Naive thymus-derived CD4-positive, alpha-beta T cell (primary cell): ENCODE measurements around the gene ANKRD36B. TPM values are rescaled to one million over a fixed set of nuclear protein-coding genes. Genes with fewer than 3 reads are reported as not detected.
A peak's percentile ranks its signal among the peaks of the same experiment; 100 is the strongest.
"Not testable (repeated sequence)": the region's sequence is repeated elsewhere in the genome, so short reads cannot be mapped to it uniquely, and the experiment has no call there.

ENCODE experiments used
- ATAC-seq: fragments of 150-1000 bp; cut with Tn5 transposase; 2 replicates; pipeline ENCODE4 v1.10.0; 2021; ENCODE audit warnings: mild to moderate bottlenecking, moderate library complexity
- CTCF ChIA-PET: fragments of 350-600 bp; sonication (Branson Sonifier 250); formaldehyde crosslinking; loops from one replicate; lab custom pipeline; 2021; ENCODE audit warnings: antibody characterized with exemption; lab: Charles Lee
- POLR2A ChIA-PET: fragments of 350-600 bp; sonication (Branson Sonifier 250); formaldehyde crosslinking; loops from one replicate; lab custom pipeline; 2021; ENCODE audit warnings: antibody characterized with exemption, inconsistent platforms; lab: Charles Lee
- DNase-seq, 9 donors: peaks; one replicate each; pipeline versions ENCODE4 v3.0.0 to v3.0.0-alpha.2; 2020 to 2022; ENCODE audit warnings: mixed read lengths in 1 of 9
- H3K27ac ChIP-seq: one replicate; pipeline ENCODE4 v1.7.0; 2013; ENCODE audit warnings: mild to moderate bottlenecking, low read depth, low read length, moderate library complexity
- H3K27me3 ChIP-seq, 2 donors: one replicate each; pipeline ENCODE4 v1.7.0; 2013; ENCODE audit warnings: low read length in 2 of 2, mild to moderate bottlenecking in 2 of 2, moderate library complexity in 2 of 2; ENCODE audit not compliant: control insufficient read depth in 2 of 2, insufficient read depth in 2 of 2
- H3K36me3 ChIP-seq, 3 experiments: 1 replicate in 2 of 3; 2 replicates in 1 of 3; pipeline ENCODE4 v1.7.0; 2013; ENCODE audit warnings: low read length in 3 of 3, mild to moderate bottlenecking in 3 of 3, moderate library complexity in 1 of 3; ENCODE audit not compliant: insufficient read depth in 3 of 3, control insufficient read depth in 2 of 3
- H3K4me1 ChIP-seq, 2 donors: one replicate each; pipeline ENCODE4 v1.7.0; 2013; ENCODE audit warnings: low read length in 2 of 2, mild to moderate bottlenecking in 2 of 2, moderate library complexity in 1 of 2; ENCODE audit not compliant: control insufficient read depth in 2 of 2, insufficient read depth in 2 of 2
- H3K4me3 ChIP-seq: 2 replicates; pipeline ENCODE4 v1.7.0; 2013; ENCODE audit warnings: mild to moderate bottlenecking, low read length
- H3K9me3 ChIP-seq, 3 experiments: 1 replicate in 2 of 3; 2 replicates in 1 of 3; pipeline ENCODE4 v1.7.0; 2013; ENCODE audit warnings: low read length in 3 of 3; ENCODE audit not compliant: control insufficient read depth in 2 of 3
- H3K27ac Mint-ChIP-seq, 9 donors: one replicate each; pipeline ENCODE4 v1.8.0; 2020 to 2022; ENCODE audit warnings: mixed read lengths in 9 of 9, mild to moderate bottlenecking in 8 of 9, moderate library complexity in 5 of 9, inconsistent platforms in 2 of 9
- H3K27me3 Mint-ChIP-seq, 5 donors: one replicate each; pipeline ENCODE4 v1.8.0; 2021 to 2022; ENCODE audit warnings: mixed read lengths in 5 of 5, mild to moderate bottlenecking in 1 of 5
- H3K36me3 Mint-ChIP-seq, 5 donors: one replicate each; pipeline ENCODE4 v1.8.0; 2020 to 2022; ENCODE audit warnings: mixed read lengths in 5 of 5, mild to moderate bottlenecking in 3 of 5, inconsistent platforms in 1 of 5
- H3K4me1 Mint-ChIP-seq, 7 donors: one replicate each; pipeline ENCODE4 v1.8.0; 2020 to 2022; ENCODE audit warnings: mixed read lengths in 7 of 7, mild to moderate bottlenecking in 3 of 7, inconsistent platforms in 1 of 7
- H3K4me3 Mint-ChIP-seq, 10 donors: one replicate each; pipeline ENCODE4 v1.8.0; 2020 to 2022; ENCODE audit warnings: mild to moderate bottlenecking in 10 of 10, mixed read lengths in 10 of 10, moderate library complexity in 6 of 10, inconsistent platforms in 2 of 10
- H3K9me3 Mint-ChIP-seq, 11 donors: one replicate each; pipeline ENCODE4 v1.8.0; 2020 to 2022; ENCODE audit warnings: mixed read lengths in 11 of 11, mild to moderate bottlenecking in 4 of 11, inconsistent platforms in 1 of 11, moderate library complexity in 1 of 11
- intact Hi-C, 2 donors: fragments of 100-400 bp; cut with micrococcal nuclease; formaldehyde crosslinking; loops; one replicate each; pipeline ENCODE4 v1.15.1; 2023
- polyA plus RNA-seq, 2 donors: library from polyadenylated mRNA; unstranded; fragments of 300-500 nt; fragmentation: Illumina TruSeq; gene quantifications; one replicate each; pipeline ENCODE4 v1.2.3, GENCODE V29; 2021
- total RNA-seq, 6 experiments: library from RNA in 5 of 6; stranded (reverse) in 5 of 6; gene quantifications; 1 replicate in 5 of 6; 2 replicates in 1 of 6; pipeline ENCODE4 v1.2.3 and lab custom pipeline; 2021 to 2026

ANKRD36B gene
- 10 to 100 TPM; 51.2 to 81.3 (median 70.8) TPM for total RNA-seq
- 10 to 100 TPM; 17.1 to 21.9 TPM for polyA plus RNA-seq
- total RNA-seq (lab: John Stamatoyannopoulos, UW): 86.8 reads per million, percentile 82 among the genes with 10 or more reads in this experiment

GRCh38 chr2:97589598-97590510 is at the start of gene ANKRD36B:
TSS of gene ANKRD36B (minus strand) at chr2:97589877. CDS start at chr2:97589685, 192 bp downstream.
- H3K27me3 Mint-ChIP-seq: peaks cover 0 to 24% (median 0%) of the 10 kb centered on the region in 5 donors
- H3K36me3 Mint-ChIP-seq, H3K27me3 ChIP-seq, H3K9me3 Mint-ChIP-seq, H3K4me1 Mint-ChIP-seq, H3K9me3 ChIP-seq, H3K4me1 ChIP-seq, H3K36me3 ChIP-seq: not testable (repeated sequence)
- Histone ChIP-seq H3K27ac (peak within 1 kb of the TSS; percentile 87), H3K4me3 (peak within 1 kb of the TSS; percentile 61)
- ChIA-PET POLR2A (interaction anchor here (1.6 to 2.9 kb wide), 5 partner anchors 56 to 124 kb away, joined by 5 to 29 read pairs (median 7); partner anchors contain the start of genes ACTR1B, COX5B and ZAP70), CTCF (interaction anchor here (1.0 to 3.0 kb wide), 7 partner anchors 11 to 122 kb away, joined by 3 to 72 read pairs (median 5); partner anchors contain the start of gene ACTR1B)
- peak; percentile 32 to 83 (median 72) for DNase-seq
- intact Hi-C loops: loop anchor here (1.0 kb wide), 4 partner anchors 55 to 158 kb away; partner anchors contain the start of gene ACTR1B (in 2 of the 2)
- H3K27ac Mint-ChIP-seq: peak within 1 kb of the TSS; percentile 94 to 100 (median 98)
- ATAC-seq: peak; percentile 74
- peak within 1 kb of the TSS; percentile 95 to 100 (median 99) for H3K4me3 Mint-ChIP-seq

GRCh38 chr2:97626049-97626430 is 36.4 kb upstream of the ANKRD36B start:
- Mint-ChIP-seq H3K27ac (peak overlapping the region in 1 of 9 donors; percentile 22), H3K27me3 (peaks cover 0 to 13% (median 5%) of the 10 kb centered on the region in 5 donors)
- POLR2A ChIA-PET, H3K27me3 ChIP-seq, H3K36me3 Mint-ChIP-seq, H3K36me3 ChIP-seq, intact Hi-C loops, H3K9me3 ChIP-seq, H3K4me1 ChIP-seq, H3K9me3 Mint-ChIP-seq, CTCF ChIA-PET, H3K4me3 ChIP-seq, H3K4me3 Mint-ChIP-seq, ATAC-seq, DNase-seq, H3K27ac ChIP-seq, H3K4me1 Mint-ChIP-seq: not testable (repeated sequence)

- H3K27ac ChIP-seq, H3K4me3 Mint-ChIP-seq, POLR2A ChIA-PET, H3K36me3 Mint-ChIP-seq, H3K9me3 Mint-ChIP-seq, ATAC-seq, H3K36me3 ChIP-seq, H3K4me1 Mint-ChIP-seq, H3K4me3 ChIP-seq, H3K27me3 Mint-ChIP-seq, H3K4me1 ChIP-seq, intact Hi-C loops, DNase-seq, H3K27ac Mint-ChIP-seq, H3K9me3 ChIP-seq, H3K27me3 ChIP-seq, CTCF ChIA-PET: not testable (repeated sequence)
These were observed 35.8 kb upstream of the ANKRD36B start for GRCh38 chr2:97625354-97626048.

GRCh38 chr2:97622976-97623375 is 33.3 kb upstream of the ANKRD36B start:
- ATAC-seq, H3K9me3 Mint-ChIP-seq, H3K27me3 Mint-ChIP-seq, H3K27me3 ChIP-seq, H3K4me1 Mint-ChIP-seq, H3K4me1 ChIP-seq, CTCF ChIA-PET, H3K4me3 ChIP-seq, intact Hi-C loops, H3K27ac ChIP-seq, H3K36me3 Mint-ChIP-seq, H3K9me3 ChIP-seq, DNase-seq, H3K4me3 Mint-ChIP-seq, POLR2A ChIA-PET, H3K36me3 ChIP-seq: not testable (repeated sequence)
- H3K27ac Mint-ChIP-seq: peak overlapping the region in 1 of 9 donors; percentile 22

- H3K4me1 Mint-ChIP-seq, ATAC-seq, H3K27ac Mint-ChIP-seq, H3K4me3 Mint-ChIP-seq, H3K4me3 ChIP-seq, H3K9me3 ChIP-seq, H3K4me1 ChIP-seq, H3K36me3 Mint-ChIP-seq, POLR2A ChIA-PET, H3K27me3 Mint-ChIP-seq, H3K27me3 ChIP-seq, H3K36me3 ChIP-seq, CTCF ChIA-PET, H3K9me3 Mint-ChIP-seq, intact Hi-C loops, H3K27ac ChIP-seq, DNase-seq: not testable (repeated sequence)
These were observed 30.8 kb upstream of the ANKRD36B start for GRCh38 chr2:97620492-97620891.

- intact Hi-C loops, H3K27ac Mint-ChIP-seq, H3K27ac ChIP-seq, H3K27me3 ChIP-seq, CTCF ChIA-PET, H3K4me3 Mint-ChIP-seq, H3K27me3 Mint-ChIP-seq, H3K9me3 Mint-ChIP-seq, POLR2A ChIA-PET, H3K4me3 ChIP-seq, H3K36me3 ChIP-seq, H3K36me3 Mint-ChIP-seq, H3K4me1 ChIP-seq, DNase-seq, H3K9me3 ChIP-seq, H3K4me1 Mint-ChIP-seq: not testable (repeated sequence)
- ATAC-seq: peak; percentile 85
These were observed 29.5 kb upstream of the ANKRD36B start for GRCh38 chr2:97618939-97619827.
